A549 (cell line): ENCODE measurements around the gene HNF4A. TPM values are rescaled to one million over a fixed set of nuclear protein-coding genes. Genes with fewer than 3 reads are reported as not detected.

Source experiments
- ATAC-seq, 2 experiments: fragments of 200-7000 bp in 1 of 2; fragments of >200 bp in 1 of 2; cut with Nextera tagmentation in 1 of 2; cut with Tn5 transposase in 1 of 2; 3 replicates each; pipeline versions ENCODE4 v1.8.0 to v1.9.1; 2018 to 2020; ENCODE audit warnings: mild to moderate bottlenecking in 1 of 2, moderate library complexity in 1 of 2
- CTCF ChIA-PET: fragments of 300-600 bp; sonication (Branson Sonifier 250); formaldehyde crosslinking; extraction: SDS; loops from one replicate; lab custom pipeline; 2021; ENCODE audit warnings: antibody characterized with exemption, inconsistent platforms; lab: Yijun Ruan, JAX
- POLR2A ChIA-PET: fragments of 350-600 bp; formaldehyde crosslinking; extraction: SDS; loops from one replicate; lab custom pipeline; 2021; ENCODE audit warnings: antibody characterized with exemption, inconsistent platforms; lab: Yijun Ruan, JAX
- DNase-seq, 2 experiments: peaks; one replicate each; pipeline versions ENCODE4 v3.0.0 to v3.0.0-alpha.2; 2011 to 2016; ENCODE audit warnings: low read depth in 1 of 2, low spot score in 1 of 2
- FAIRE-seq: peaks from 2 replicates; lab custom pipeline; 2011; peaks lifted over from hg19 to GRCh38; lab: Jason Lieb, UNC
- H3K27ac ChIP-seq, 2 experiments: fragments of >200 bp; sonication (Bioruptor Twin); formaldehyde crosslinking; 3 replicates each; pipeline ENCODE4 v1.5.1; 2016 to 2017
- H3K4me1 ChIP-seq: fragments of >200 bp; sonication (Bioruptor Twin); formaldehyde crosslinking; 3 replicates; pipeline ENCODE4 v1.6.1; 2016
- H3K4me2 ChIP-seq: fragments of >200 bp; sonication (Bioruptor Twin); formaldehyde crosslinking; 3 replicates; pipeline ENCODE4 v1.6.1; 2016
- H3K4me3 ChIP-seq: fragments of >200 bp; sonication (Bioruptor Twin); formaldehyde crosslinking; 3 replicates; pipeline ENCODE4 v1.5.1; 2016
- H3K9me3 ChIP-seq: fragments of >200 bp; sonication (Bioruptor Twin); formaldehyde crosslinking; 3 replicates; pipeline ENCODE4 v1.6.1; 2016
- CBX2 ChIP-seq: fragments of 200-600 bp; sonication (generic); IDR thresholded peaks from 2 replicates; pipeline ENCODE4 v1.6.1; 2016; ENCODE audit warnings: low read depth, mild to moderate bottlenecking, borderline replicate concordance
- CHD4 ChIP-seq: fragments of 200-600 bp; sonication (generic); IDR thresholded peaks from 2 replicates; pipeline ENCODE4 v1.6.1; 2016; ENCODE audit warnings: antibody characterized with exemption, mild to moderate bottlenecking, borderline replicate concordance
- EP300 ChIP-seq, 2 experiments: fragments of >200 bp; sonication (Bioruptor Twin); formaldehyde crosslinking; IDR thresholded peaks; 2 replicates in 1 of 2; 3 replicates in 1 of 2; pipeline ENCODE4 v1.6.1; 2016 to 2017
- FOSL2 ChIP-seq, 2 experiments: fragments of 450-650 bp in 1 of 2; fragments of >200 bp in 1 of 2; sonication (Bioruptor Twin) in 1 of 2; formaldehyde crosslinking; IDR thresholded peaks; 2 replicates each; pipeline versions ENCODE4 v1.5.0 to v1.6.1; 2016 to 2020; ENCODE audit warnings: mild to moderate bottlenecking in 1 of 2, moderate library complexity in 1 of 2
- HDAC2 ChIP-seq: fragments of 200-600 bp; sonication (generic); IDR thresholded peaks from 2 replicates; pipeline ENCODE4 v1.6.1; 2016
- HOXA7 ChIP-seq: fragments of 250-450 bp; sonication (Bioruptor Pico); IDR thresholded peaks from 2 replicates; pipeline ENCODE4 v1.5.0; 2020; ENCODE audit warnings: mild to moderate bottlenecking, moderate library complexity
- HOXB13 ChIP-seq: fragments of 250-450 bp; sonication (Bioruptor Pico); IDR thresholded peaks from 2 replicates; pipeline ENCODE4 v1.5.0; 2020; ENCODE audit warnings: low read depth, mild to moderate bottlenecking, moderate library complexity
- JUN ChIP-seq, 2 experiments: fragments of >200 bp; sonication (Bioruptor Twin); formaldehyde crosslinking; IDR thresholded peaks; 2 replicates in 1 of 2; 3 replicates in 1 of 2; pipeline ENCODE4 v1.6.1; 2016 to 2017
- JUNB ChIP-seq: fragments of >200 bp; sonication (Bioruptor Twin); formaldehyde crosslinking; IDR thresholded peaks from 2 replicates; pipeline ENCODE4 v1.6.1; 2016
- KDM1A ChIP-seq: fragments of 200-600 bp; sonication (generic); IDR thresholded peaks from 2 replicates; pipeline ENCODE4 v1.6.1; 2016; ENCODE audit warnings: low read depth, mild to moderate bottlenecking
- MAFK ChIP-seq: fragments of 450-650 bp; IDR thresholded peaks from 2 replicates; pipeline ENCODE4 v1.6.1; 2014; ENCODE audit not compliant: partially characterized antibody
- MAZ ChIP-seq: fragments of 150-350 bp; IDR thresholded peaks from 2 replicates; pipeline ENCODE4 v1.6.1; 2014; ENCODE audit warnings: antibody characterized with exemption, low read depth, low read length, borderline replicate concordance
- MYC ChIP-seq: IDR thresholded peaks from 2 replicates; pipeline ENCODE4 v1.6.1; 2012; ENCODE audit warnings: mild to moderate bottlenecking, inconsistent platforms, low read length, improper control_type of control experiment, borderline replicate concordance
- NFE2L2 ChIP-seq: fragments of 150-350 bp; conservative IDR thresholded peaks from 2 replicates; pipeline ENCODE4 v1.6.1; 2014; ENCODE audit warnings: low read length
- NR3C1 ChIP-seq: fragments of >200 bp; sonication (Bioruptor Twin); formaldehyde crosslinking; IDR thresholded peaks from 3 replicates; pipeline ENCODE4 v1.6.1; 2017
- RAD21 ChIP-seq, 2 experiments: fragments of >200 bp in 1 of 2; sonication (Bioruptor Twin) in 1 of 2; formaldehyde crosslinking in 1 of 2; IDR thresholded peaks in 1 of 2; conservative IDR thresholded peaks in 1 of 2; 2 replicates in 1 of 2; 3 replicates in 1 of 2; pipeline ENCODE4 v1.6.1; 2012 to 2018; ENCODE audit warnings: inconsistent platforms in 1 of 2
- RARB ChIP-seq: fragments of 250-450 bp; sonication (Bioruptor Pico); IDR thresholded peaks from 2 replicates; pipeline ENCODE4 v1.8.0; 2021; ENCODE audit warnings: mild to moderate bottlenecking, moderate library complexity
- RFX5 ChIP-seq: fragments of 450-650 bp; IDR thresholded peaks from 2 replicates; pipeline ENCODE4 v1.7.1; 2014; ENCODE audit warnings: antibody characterized with exemption, mild to moderate bottlenecking, moderate library complexity
- SMC3 ChIP-seq: fragments of >200 bp; sonication (Bioruptor Twin); formaldehyde crosslinking; IDR thresholded peaks from 3 replicates; pipeline ENCODE4 v1.6.1; 2018; ENCODE audit warnings: inconsistent platforms
- TFCP2L1 ChIP-seq: fragments of 250-450 bp; sonication (Bioruptor Pico); IDR thresholded peaks from 2 replicates; pipeline ENCODE4 v1.5.0; 2021; ENCODE audit warnings: mild to moderate bottlenecking
- TP53 ChIP-seq: fragments of 250-450 bp; sonication (Bioruptor Pico); IDR thresholded peaks from 2 replicates; pipeline ENCODE4 v1.5.0; 2021; ENCODE audit warnings: mild to moderate bottlenecking, moderate library complexity
- ZC3H11A ChIP-seq: fragments of 450-650 bp; IDR thresholded peaks from 2 replicates; pipeline ENCODE4 v1.6.1; 2014; ENCODE audit warnings: antibody characterized with exemption, mild to moderate bottlenecking
- ZFP36 ChIP-seq: fragments of 450-650 bp; IDR thresholded peaks from 2 replicates; pipeline ENCODE4 v1.6.1; 2014; ENCODE audit warnings: borderline replicate concordance; ENCODE audit not compliant: partially characterized antibody
- ZNF302 ChIP-seq: fragments of 250-450 bp; sonication (Bioruptor Pico); IDR thresholded peaks from 2 replicates; pipeline ENCODE4 v1.9.0; 2021; ENCODE audit warnings: inconsistent platforms, mild to moderate bottlenecking, moderate library complexity
- ZSCAN20 ChIP-seq: fragments of 250-450 bp; sonication (Bioruptor Pico); IDR thresholded peaks from 2 replicates; pipeline ENCODE4 v1.8.0; 2022; ENCODE audit warnings: mild to moderate bottlenecking, moderate library complexity
- WGBS: methylation state at CpG from one replicate; pipeline ENCODE4 v1.1.6; 2017; ENCODE audit errors: missing lambda C conversion rate; 5-methylcytosine and 5-hydroxymethylcytosine counted together
- polyA plus RNA-seq, 4 experiments: library from polyadenylated mRNA; depleted of rRNA in 3 of 4; stranded (reverse); fragments of >200 nt; fragmentation: RNase III in 1 of 4; extraction: RNeasy Plus Mini Kit Qiagen cat#74134 plus additional on column Dnase treatment in 1 of 4; gene quantifications; 2 replicates in 3 of 4; 3 replicates in 1 of 4; pipeline ENCODE4 v1.2.3, GENCODE V29; 2011 to 2017
- TF ChIP-seq, protein P1 (sequence below): fragments of >200 bp; sonication (Bioruptor Twin); formaldehyde crosslinking; IDR thresholded peaks from 3 replicates; pipeline ENCODE4 v1.5.1; 2016
- TF ChIP-seq, protein P2 (sequence below): fragments of 250-450 bp; sonication (Bioruptor Pico); IDR thresholded peaks from 2 replicates; pipeline ENCODE4 v1.5.0; 2020; ENCODE audit warnings: low read depth, mild to moderate bottlenecking, moderate library complexity
- TF ChIP-seq, protein P3 (sequence below): IDR thresholded peaks from 2 replicates; pipeline ENCODE4 v1.6.1; 2012; ENCODE audit warnings: low read depth, borderline replicate concordance
- TF ChIP-seq, protein P4 (sequence below): IDR thresholded peaks from 2 replicates; pipeline ENCODE4 v1.6.1; 2012

HNF4A gene
- polyA plus RNA-seq, 2 of the 4 experiments (the other 2 are of a cell fraction), result 20.0 to 26.2 TPM

DNA sequence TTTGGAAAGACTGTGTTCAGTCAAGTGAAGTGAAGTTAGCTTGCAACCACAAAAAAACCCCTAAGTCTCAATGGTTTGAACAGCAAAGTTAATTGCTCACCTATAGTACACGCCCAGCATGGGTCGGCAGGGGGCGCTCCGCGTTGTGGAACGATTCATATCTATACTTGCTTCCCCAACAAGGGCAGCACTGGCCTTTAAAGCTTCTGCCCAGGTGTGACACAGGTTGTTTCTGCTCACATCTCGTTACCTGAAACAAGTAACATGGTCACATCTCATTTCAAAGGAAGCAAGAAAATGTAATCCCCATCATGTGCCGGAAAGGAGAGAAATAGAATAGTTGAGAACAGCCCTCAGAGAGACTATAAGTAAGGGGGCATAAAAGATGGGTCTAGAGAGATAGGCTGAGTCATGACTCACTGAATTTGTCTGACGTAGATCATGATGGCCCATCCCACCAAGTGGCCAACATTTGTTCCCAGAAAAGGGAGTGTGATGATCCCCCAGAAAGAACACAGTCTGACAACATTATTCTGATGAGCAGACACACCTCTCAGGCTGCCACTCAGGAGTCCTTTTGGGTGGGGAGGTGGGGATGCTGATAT is 29.0 kb downstream of the HNF4A start (continued):
- TF ChIP-seq CHD4 (no peak), ZSCAN20 (no peak), JUNB (no peak), HDAC2 (no peak), HOXA7 (CRISPR knock-in tag) (no peak), ZC3H11A (no peak), FOSL2 (IDR thresholded peaks at IDR 0.05) (no peak; the same call in 1 of the 2 replicates), FOSL2 (CRISPR knock-in tag; IDR thresholded peaks at IDR 0.05) (peak; percentile 55), CBX2 (no peak), RFX5 (no peak), MYC (no peak), ZFP36 (no peak), MAFK (peak; percentile 48)
- TF ChIP-seq, protein P1, sequence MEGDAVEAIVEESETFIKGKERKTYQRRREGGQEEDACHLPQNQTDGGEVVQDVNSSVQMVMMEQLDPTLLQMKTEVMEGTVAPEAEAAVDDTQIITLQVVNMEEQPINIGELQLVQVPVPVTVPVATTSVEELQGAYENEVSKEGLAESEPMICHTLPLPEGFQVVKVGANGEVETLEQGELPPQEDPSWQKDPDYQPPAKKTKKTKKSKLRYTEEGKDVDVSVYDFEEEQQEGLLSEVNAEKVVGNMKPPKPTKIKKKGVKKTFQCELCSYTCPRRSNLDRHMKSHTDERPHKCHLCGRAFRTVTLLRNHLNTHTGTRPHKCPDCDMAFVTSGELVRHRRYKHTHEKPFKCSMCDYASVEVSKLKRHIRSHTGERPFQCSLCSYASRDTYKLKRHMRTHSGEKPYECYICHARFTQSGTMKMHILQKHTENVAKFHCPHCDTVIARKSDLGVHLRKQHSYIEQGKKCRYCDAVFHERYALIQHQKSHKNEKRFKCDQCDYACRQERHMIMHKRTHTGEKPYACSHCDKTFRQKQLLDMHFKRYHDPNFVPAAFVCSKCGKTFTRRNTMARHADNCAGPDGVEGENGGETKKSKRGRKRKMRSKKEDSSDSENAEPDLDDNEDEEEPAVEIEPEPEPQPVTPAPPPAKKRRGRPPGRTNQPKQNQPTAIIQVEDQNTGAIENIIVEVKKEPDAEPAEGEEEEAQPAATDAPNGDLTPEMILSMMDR, result peak; percentile 91
- TF ChIP-seq, protein P2, sequence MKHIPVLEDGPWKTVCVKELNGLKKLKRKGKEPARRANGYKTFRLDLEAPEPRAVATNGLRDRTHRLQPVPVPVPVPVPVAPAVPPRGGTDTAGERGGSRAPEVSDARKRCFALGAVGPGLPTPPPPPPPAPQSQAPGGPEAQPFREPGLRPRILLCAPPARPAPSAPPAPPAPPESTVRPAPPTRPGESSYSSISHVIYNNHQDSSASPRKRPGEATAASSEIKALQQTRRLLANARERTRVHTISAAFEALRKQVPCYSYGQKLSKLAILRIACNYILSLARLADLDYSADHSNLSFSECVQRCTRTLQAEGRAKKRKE (CRISPR knock-in tag), result no peak
- TF ChIP-seq, protein P3, sequence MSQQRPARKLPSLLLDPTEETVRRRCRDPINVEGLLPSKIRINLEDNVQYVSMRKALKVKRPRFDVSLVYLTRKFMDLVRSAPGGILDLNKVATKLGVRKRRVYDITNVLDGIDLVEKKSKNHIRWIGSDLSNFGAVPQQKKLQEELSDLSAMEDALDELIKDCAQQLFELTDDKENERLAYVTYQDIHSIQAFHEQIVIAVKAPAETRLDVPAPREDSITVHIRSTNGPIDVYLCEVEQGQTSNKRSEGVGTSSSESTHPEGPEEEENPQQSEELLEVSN, result no peak

DNA sequence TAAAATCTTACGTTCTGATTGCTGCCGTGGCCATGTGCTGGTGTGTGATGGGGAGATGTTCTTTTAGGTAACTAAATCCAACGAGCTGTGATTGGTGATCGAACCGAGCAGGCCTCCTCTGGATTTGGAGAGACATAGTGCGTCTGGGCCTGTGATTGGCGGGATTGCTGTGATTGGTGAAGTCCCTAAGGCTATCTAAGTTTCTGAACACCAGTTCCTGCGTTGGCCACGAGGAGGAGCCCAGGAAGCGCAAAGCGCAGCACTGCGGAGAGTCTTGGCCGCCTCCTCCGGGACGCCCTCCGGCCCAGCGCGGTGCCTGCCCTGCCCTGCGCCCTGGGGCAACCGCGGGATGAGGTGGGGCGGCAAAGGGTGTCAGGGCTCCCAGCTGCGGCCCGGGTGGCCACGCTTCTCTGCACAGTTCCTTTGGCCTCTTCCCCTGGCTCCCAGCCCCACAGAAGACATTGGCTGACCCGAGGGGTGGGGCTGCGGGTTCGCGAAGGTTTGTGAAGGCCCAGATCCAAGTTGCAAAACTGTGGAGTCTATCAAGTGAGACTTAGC is 33.0 kb downstream of the HNF4A start:
- CTCF ChIA-PET, result interaction anchor here (0.6 to 10.5 kb wide), 55 partner anchors 8 to 274 kb away, joined by 3 to 147 read pairs (median 4); partner anchors contain the start of gene FITM2
- TF ChIP-seq KDM1A, result peak; percentile 81
- TF ChIP-seq TFCP2L1 (CRISPR knock-in tag), result 0 out of 2 replicates have a peak, but pooled peaks have one; percentile 73
- no peak for TF ChIP-seq NFE2L2
- no peak for TF ChIP-seq MAZ
- no peak for TF ChIP-seq JUNB
- no peak for TF ChIP-seq MAFK
- TF ChIP-seq EP300 (IDR thresholded peaks at IDR 0.05), result no peak
- TF ChIP-seq, protein P4, sequence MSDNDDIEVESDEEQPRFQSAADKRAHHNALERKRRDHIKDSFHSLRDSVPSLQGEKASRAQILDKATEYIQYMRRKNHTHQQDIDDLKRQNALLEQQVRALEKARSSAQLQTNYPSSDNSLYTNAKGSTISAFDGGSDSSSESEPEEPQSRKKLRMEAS, result peak; percentile 37; the same call in 1 of the 2 replicates
- peak; percentile 100 for TF ChIP-seq ZFP36
- TF ChIP-seq RARB (CRISPR knock-in tag), result no peak
- TF ChIP-seq RAD21 (conservative IDR thresholded peaks at IDR 0.05 in 1 of 2, IDR thresholded peaks at IDR 0.05 in 1 of 2), result peak; percentile 91 to 95
- TF ChIP-seq HOXB13 (CRISPR knock-in tag), result no peak
- TF ChIP-seq, protein P2 (CRISPR knock-in tag), result no peak
- TF ChIP-seq NR3C1, result no peak
- no peak for TF ChIP-seq CBX2
- TF ChIP-seq, protein P1, result peak; percentile 93
- TF ChIP-seq SMC3, result peak; percentile 98
- no peak for TF ChIP-seq ZSCAN20
- no peak for TF ChIP-seq CHD4
- 0 out of 5 replicates have a peak, but pooled peaks of 1 of the 2 experiments have one; percentile 25 for TF ChIP-seq JUN (IDR thresholded peaks at IDR 0.05)
- TF ChIP-seq ZNF302, result no peak
- no peak for TF ChIP-seq TP53 (CRISPR knock-in tag)
- TF ChIP-seq, all 56 proteins: peak for 8
- peak; percentile 69 to 84 for DNase-seq
- Histone ChIP-seq H3K4me2 (peak overlapping the region; percentile 62), H3K9me3 (no peaks in the 10 kb centered on the region), H3K4me1 (peaks cover 64% of the 10 kb centered on the region), H3K27ac (peak overlapping the region; percentile 55 to 73), H3K4me3 (no peak overlapping the region)
- WGBS, result 20% methylated on average over 29 of the region's 29 CpGs
- FAIRE-seq, result no peak
- ATAC-seq, result peak; percentile 77 to 87
- POLR2A ChIA-PET, result no interaction called here
